Left cardiac atrium (tissue), 4 donors: ENCODE data around the gene MPPED2. TPM values are rescaled to one million over a fixed set of nuclear protein-coding genes. Genes with fewer than 3 reads are reported as not detected.

Experiments used
- ATAC-seq, 2 donors: fragments of 200-7000 bp; cut with Tn5 transposase; one replicate each; pipeline ENCODE4 v1.9.1; 2020; ENCODE audit warnings: mild to moderate bottlenecking in 2 of 2, moderate library complexity in 2 of 2
- DNase-seq: peaks from one replicate; pipeline ENCODE4 v3.0.0-alpha.2; 2020
- intact Hi-C, 2 donors: fragments of 100-400 bp; cut with DNase I; formaldehyde crosslinking; loops; one replicate each; pipeline versions ENCODE4 v1.14.1 to v1.15.1; 2022 to 2023
- total RNA-seq, 2 donors: library from RNA; stranded (reverse); fragmentation: NEBNext Ultra II Directional; extraction: Animal tissue kit (Norgen Biotek cat#: 25700); gene quantifications; one replicate each; pipeline ENCODE4 v1.2.1, GENCODE V29; 2021
- donor health status: DM: no; HTN: yes; CAD: no.
- donor health status: DM: no; HTN: yes; CAD: no; lungs with severe emphysema.
- donor health status: DM: yes; HTN: yes; CAD: no.
- donor health status: Dilated cardiomyopathy.

Gene MPPED2
- total RNA-seq, 2 donors from 2014 or later, result 2.9 to 5.2 TPM

- ATAC-seq, result no peak
- intact Hi-C loops, result no loop called here
- DNase-seq, result no peak
Observed at GRCh38 chr11:30465192-30465591, 121.0 kb downstream of the MPPED2 start.

- intact Hi-C loops, result no loop called here
- DNase-seq, result no peak
- no peak for ATAC-seq
Observed at GRCh38 chr11:30463266-30463665, 122.9 kb downstream of the MPPED2 start.

GRCh38 chr11:30462421-30462820, 123.7 kb downstream of the MPPED2 start:
- intact Hi-C loops, result no loop called here

GRCh38 chr11:30459821-30460220, 126.3 kb downstream of the MPPED2 start:
- intact Hi-C loops, result no loop called here
- DNase-seq (no peak), ATAC-seq (no peak)

More at GRCh38 chr11:30462421-30462820, 123.7 kb downstream of the MPPED2 start:
- no peak for DNase-seq
- no peak for ATAC-seq

GRCh38 chr11:30459306-30459705, 126.8 kb downstream of the MPPED2 start:
- DNase-seq (no peak), ATAC-seq (no peak)
- intact Hi-C loops, result no loop called here

- intact Hi-C loops, result no loop called here
- DNase-seq, result no peak
- no peak for ATAC-seq
Observed at GRCh38 chr11:30458541-30458940, 127.6 kb downstream of the MPPED2 start.

- DNase-seq (no peak), ATAC-seq (peak in 1 of 2 donors; percentile 33)
- intact Hi-C loops, result no loop called here
Observed at GRCh38 chr11:30457087-30457486, 129.1 kb downstream of the MPPED2 start.

- ATAC-seq (no peak), DNase-seq (no peak)
- intact Hi-C loops, result no loop called here
Observed at GRCh38 chr11:30455025-30455424, 131.1 kb downstream of the MPPED2 start.

- no peak for ATAC-seq
- DNase-seq, result no peak
- intact Hi-C loops, result no loop called here
Observed at GRCh38 chr11:30454541-30454940, 131.6 kb downstream of the MPPED2 start.

GRCh38 chr11:30454111-30454510, 132.0 kb downstream of the MPPED2 start:
- intact Hi-C loops, result no loop called here
- ATAC-seq (no peak), DNase-seq (no peak)

- ATAC-seq, result no peak
- intact Hi-C loops, result no loop called here
Observed at GRCh38 chr11:30453705-30454104, 132.4 kb downstream of the MPPED2 start.

GRCh38 chr11:30452842-30453241, 133.3 kb downstream of the MPPED2 start:
- DNase-seq (no peak), ATAC-seq (no peak)
- intact Hi-C loops, result no loop called here

More at GRCh38 chr11:30453705-30454104, 132.4 kb downstream of the MPPED2 start:
- no peak for DNase-seq

- ATAC-seq (no peak), DNase-seq (no peak)
- intact Hi-C loops, result no loop called here
Observed at GRCh38 chr11:30452114-30452513, 134.0 kb downstream of the MPPED2 start.

- ATAC-seq, result no peak
- intact Hi-C loops, result no loop called here
Observed at GRCh38 chr11:30451626-30452025, 134.5 kb downstream of the MPPED2 start.

GRCh38 chr11:30451167-30451566, 135.0 kb downstream of the MPPED2 start:
- ATAC-seq, result no peak
- intact Hi-C loops, result no loop called here
- DNase-seq, result no peak

More at GRCh38 chr11:30451626-30452025, 134.5 kb downstream of the MPPED2 start:
- no peak for DNase-seq

- no peak for ATAC-seq
- DNase-seq, result no peak
- intact Hi-C loops, result no loop called here
Observed at GRCh38 chr11:30447058-30447640, 139.0 kb downstream of the MPPED2 start.

- no peak for ATAC-seq
- intact Hi-C loops, result no loop called here
- no peak for DNase-seq
Observed at GRCh38 chr11:30446520-30446919, 139.6 kb downstream of the MPPED2 start.

GRCh38 chr11:30445056-30445455, 141.1 kb downstream of the MPPED2 start:
- no peak for DNase-seq
- intact Hi-C loops, result no loop called here
- ATAC-seq, result no peak

- DNase-seq (no peak), ATAC-seq (no peak)
- intact Hi-C loops, result no loop called here
Observed at GRCh38 chr11:30440510-30440909, 145.6 kb downstream of the MPPED2 start.

GRCh38 chr11:30436801-30437200, 149.4 kb downstream of the MPPED2 start:
- DNase-seq (no peak), ATAC-seq (no peak)
- intact Hi-C loops, result no loop called here

GRCh38 chr11:30435488-30435887, 150.7 kb downstream of the MPPED2 start:
- intact Hi-C loops, result no loop called here
- DNase-seq, result no peak
- ATAC-seq, result peak in 1 of 2 donors; percentile 34

- intact Hi-C loops, result no loop called here
- ATAC-seq (no peak), DNase-seq (no peak)
Observed at GRCh38 chr11:30434901-30435300, 151.3 kb downstream of the MPPED2 start.
